IMR-90 (cell line): Measurements from ENCODE around the gene MAP7.

ENCODE experiments used
- BHLHE40 ChIP-seq: fragments of 150-350 bp; IDR thresholded peaks from 2 replicates; pipeline ENCODE4 v1.6.1; 2016; ENCODE audit warnings: mild to moderate bottlenecking, low read depth, low read length
- CEBPB ChIP-seq: IDR thresholded peaks from 2 replicates; pipeline ENCODE4 v1.6.1; 2012; ENCODE audit warnings: low read depth, low read length, improper control_type of control experiment
- CTCF ChIP-seq: conservative IDR thresholded peaks from 2 replicates; pipeline ENCODE4 v1.5.1; 2012; ENCODE audit warnings: mild to moderate bottlenecking, low read depth, low read length, improper control_type of control experiment
- MAFK ChIP-seq: IDR thresholded peaks from 2 replicates; pipeline ENCODE4 v1.6.1; 2012; ENCODE audit warnings: low read depth, low read length, improper control_type of control experiment
- NFE2L2 ChIP-seq: fragments of 150-350 bp; IDR thresholded peaks from 2 replicates; pipeline ENCODE4 v1.6.1; 2016; ENCODE audit warnings: low read depth, mild to moderate bottlenecking, low read length
- POLR2A ChIP-seq: IDR thresholded peaks from 2 replicates; pipeline ENCODE4 v1.6.1; 2012; ENCODE audit warnings: mild to moderate bottlenecking, low read depth, low read length
- RAD21 ChIP-seq: IDR thresholded peaks from 2 replicates; pipeline ENCODE4 v1.6.1; 2012; ENCODE audit warnings: low read length, improper control_type of control experiment
- RCOR1 ChIP-seq: IDR thresholded peaks from 2 replicates; pipeline ENCODE4 v1.6.1; 2012; ENCODE audit warnings: mild to moderate bottlenecking, low read length, improper control_type of control experiment; ENCODE audit not compliant: insufficient replicate concordance
- RFX5 ChIP-seq: IDR thresholded peaks from 2 replicates; pipeline ENCODE4 v1.8.0; 2012; ENCODE audit warnings: low read depth, mild to moderate bottlenecking, low read length, moderate library complexity
- TF ChIP-seq, protein P1 (sequence below): fragments of 150-350 bp; IDR thresholded peaks from 2 replicates; pipeline ENCODE4 v1.6.1; 2017; ENCODE audit warnings: mild to moderate bottlenecking, antibody characterized with exemption, low read length, low read depth

DNA sequence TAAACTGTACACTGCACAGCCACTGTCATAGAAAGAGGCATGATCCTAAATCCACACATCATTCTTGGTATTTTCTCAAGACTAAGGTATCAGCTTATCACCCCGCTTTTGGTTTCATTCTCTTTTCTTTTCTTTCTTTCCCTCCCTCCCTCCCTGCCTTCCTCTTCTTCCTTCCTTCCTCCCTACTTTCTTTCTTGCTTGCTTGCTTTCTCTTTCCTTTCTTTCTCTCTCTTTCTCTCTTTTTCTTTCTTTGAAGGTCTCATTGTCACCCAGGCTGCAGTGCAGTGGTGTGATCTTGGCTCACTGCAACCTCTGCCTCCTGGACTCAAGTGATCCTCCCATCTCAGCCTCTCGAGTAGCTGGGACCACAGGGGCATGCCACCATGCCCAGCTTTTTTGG, 81.1 kb downstream of the MAP7 start:
- TF ChIP-seq CTCF, result no peak
- no peak for TF ChIP-seq BHLHE40
- no peak for TF ChIP-seq POLR2A
- TF ChIP-seq RAD21, result no peak
- no peak for TF ChIP-seq NFE2L2
- no peak for TF ChIP-seq RFX5
- no peak for TF ChIP-seq CEBPB
- TF ChIP-seq MAFK, result no peak
- TF ChIP-seq, protein P1, sequence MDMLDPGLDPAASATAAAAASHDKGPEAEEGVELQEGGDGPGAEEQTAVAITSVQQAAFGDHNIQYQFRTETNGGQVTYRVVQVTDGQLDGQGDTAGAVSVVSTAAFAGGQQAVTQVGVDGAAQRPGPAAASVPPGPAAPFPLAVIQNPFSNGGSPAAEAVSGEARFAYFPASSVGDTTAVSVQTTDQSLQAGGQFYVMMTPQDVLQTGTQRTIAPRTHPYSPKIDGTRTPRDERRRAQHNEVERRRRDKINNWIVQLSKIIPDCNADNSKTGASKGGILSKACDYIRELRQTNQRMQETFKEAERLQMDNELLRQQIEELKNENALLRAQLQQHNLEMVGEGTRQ, result no peak
- no peak for TF ChIP-seq RCOR1
